ENCODE data around the gene UGT2A3. TPM values are rescaled to one million over a fixed set of nuclear protein-coding genes. Genes with fewer than 3 reads are reported as not detected.

The UGT2A3 gene
- total and polyA plus RNA-seq, 2 of the 4 experiments (the other 2 are of a cell fraction) = not detected

DNA sequence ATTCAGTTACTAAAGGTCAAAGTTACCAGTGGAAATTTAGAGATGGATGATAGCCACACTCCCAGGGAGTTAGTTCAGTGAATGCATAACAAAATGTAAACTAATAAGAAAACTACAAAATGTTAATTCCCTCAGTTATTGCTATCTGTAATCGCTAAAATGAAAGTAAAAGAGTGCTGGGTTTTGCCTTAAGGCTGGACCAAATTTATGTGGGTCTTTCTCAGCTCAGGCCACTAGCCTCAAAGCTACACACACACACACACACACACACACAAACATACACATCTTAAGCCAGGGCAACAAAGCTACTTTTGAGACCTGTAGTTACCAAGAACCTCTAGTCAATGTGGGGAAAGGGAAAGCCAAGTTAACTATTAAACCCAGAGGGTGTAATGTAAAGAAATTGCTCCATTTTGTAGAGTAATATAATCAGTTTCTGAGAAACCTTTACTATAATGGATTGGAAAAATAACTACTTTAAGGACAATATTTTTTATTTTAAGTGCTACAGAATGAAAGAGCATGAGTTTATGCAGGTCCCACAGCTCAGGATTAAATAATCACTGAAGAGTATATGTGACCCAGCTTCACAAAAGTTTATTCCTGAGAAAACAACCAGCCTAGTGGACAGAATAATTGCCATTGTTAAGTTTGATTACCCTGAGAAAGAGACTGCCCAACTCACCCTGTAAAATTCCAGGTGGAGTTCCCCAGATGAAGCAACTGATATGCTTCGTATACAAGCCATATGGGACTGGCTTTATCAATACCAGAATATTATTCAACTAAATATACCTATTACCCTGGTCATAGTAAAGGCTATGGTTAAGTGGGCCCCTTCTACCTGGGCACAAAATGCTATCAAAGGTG lies 8.9 kb upstream of the UGT2A3 start:
- DNase-seq (no peak), ATAC-seq (ENCODE audit: low read depth) (no peak)
- Histone ChIP-seq H2BK20ac (ENCODE audit: low read depth, low read length) (no peak overlapping the region), H3K9me1 (ENCODE audit: insufficient read depth, low read length) (no peaks in the 10 kb centered on the region), H2BK120ac (ENCODE audit: low read depth, low read length) (no peak overlapping the region), H3K4me1 (ENCODE audit: control insufficient read depth, insufficient read depth, low read length) (no peaks in the 10 kb centered on the region), H3K23ac (ENCODE audit: low read depth, low read length) (no peak overlapping the region), H3K27ac (ENCODE audit: insufficient read depth, low read length) (no peak overlapping the region), H3K56ac (ENCODE audit: extremely low read depth, insufficient read depth, low read length) (no peak overlapping the region), H2AK9ac (replicated peaks; ENCODE audit: low read depth, low read length, poor library complexity) (no peak overlapping the region), H3K9ac (ENCODE audit: low read depth, low read length) (no peak overlapping the region), H3K27me3 (ENCODE audit: control insufficient read depth, insufficient read depth, low read length) (no peaks in the 10 kb centered on the region), H2BK5ac (ENCODE audit: low read depth, low read length, poor library complexity, severe bottlenecking) (no peak overlapping the region), H3K79me1 (ENCODE audit: low read depth in 1 of 2, low read length in 2 of 2) (no peaks in the 10 kb centered on the region), H3K4ac (ENCODE audit: low read depth, low read length) (no peak overlapping the region), H3K4me2 (ENCODE audit: low read depth, low read length) (peak overlapping the region; percentile 67; the same call in 1 of the 2 replicates), H2BK15ac (ENCODE audit: low read depth, low read length) (no peak overlapping the region), H3K4me3 (ENCODE audit: insufficient read depth, low read depth, low read length) (no peak overlapping the region), H3K36me3 (ENCODE audit: control insufficient read depth, insufficient read depth, low read length) (no peaks in the 10 kb centered on the region), H2AFZ (replicated peaks; ENCODE audit: low read length, poor library complexity) (no peak overlapping the region), H4K5ac (ENCODE audit: low read depth, low read length) (no peak overlapping the region), H4K20me1 (ENCODE audit: insufficient read depth, low read length) (no peaks in the 10 kb centered on the region), H2AK5ac (ENCODE audit: low read depth, low read length) (no peak overlapping the region), H3K14ac (replicated peaks; ENCODE audit: low read depth, low read length) (no peak overlapping the region), H4K8ac (ENCODE audit: low read depth in 2 of 2, low read length in 2 of 2) (no peak overlapping the region), H3K9me3 (ENCODE audit: control insufficient read depth, insufficient read depth, low read length) (no peaks in the 10 kb centered on the region), H3K18ac (ENCODE audit: low read depth, low read length) (no peak overlapping the region), H4K91ac (ENCODE audit: insufficient read depth, low read depth, low read length) (no peak overlapping the region)
- BruUV-seq (replicated peaks) = no TSS peak
- dilution Hi-C loops (cut with HindIII; ENCODE audit: low sequenced_read_pairs, unreplicated experiment) = no loop called here
- in situ Hi-C loops (cut with MboI; ENCODE audit: low sequenced_read_pairs) = no loop called here
- intact Hi-C loops (cut with micrococcal nuclease) = no loop called here
- no CpG with 5 or more reads among the region's 2 CpGs for WGBS, 2 experiments (ENCODE audit: extremely low coverage in 2 of 2, insufficient read length in 1 of 2)
- ChIA-PET CTCF (no interaction called here), POLR2A (ENCODE audit: unreplicated experiment) (no interaction called here)
- TF ChIP-seq, protein P1, sequence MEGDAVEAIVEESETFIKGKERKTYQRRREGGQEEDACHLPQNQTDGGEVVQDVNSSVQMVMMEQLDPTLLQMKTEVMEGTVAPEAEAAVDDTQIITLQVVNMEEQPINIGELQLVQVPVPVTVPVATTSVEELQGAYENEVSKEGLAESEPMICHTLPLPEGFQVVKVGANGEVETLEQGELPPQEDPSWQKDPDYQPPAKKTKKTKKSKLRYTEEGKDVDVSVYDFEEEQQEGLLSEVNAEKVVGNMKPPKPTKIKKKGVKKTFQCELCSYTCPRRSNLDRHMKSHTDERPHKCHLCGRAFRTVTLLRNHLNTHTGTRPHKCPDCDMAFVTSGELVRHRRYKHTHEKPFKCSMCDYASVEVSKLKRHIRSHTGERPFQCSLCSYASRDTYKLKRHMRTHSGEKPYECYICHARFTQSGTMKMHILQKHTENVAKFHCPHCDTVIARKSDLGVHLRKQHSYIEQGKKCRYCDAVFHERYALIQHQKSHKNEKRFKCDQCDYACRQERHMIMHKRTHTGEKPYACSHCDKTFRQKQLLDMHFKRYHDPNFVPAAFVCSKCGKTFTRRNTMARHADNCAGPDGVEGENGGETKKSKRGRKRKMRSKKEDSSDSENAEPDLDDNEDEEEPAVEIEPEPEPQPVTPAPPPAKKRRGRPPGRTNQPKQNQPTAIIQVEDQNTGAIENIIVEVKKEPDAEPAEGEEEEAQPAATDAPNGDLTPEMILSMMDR (conservative IDR thresholded peaks at IDR 0.05; ENCODE audit: low read depth, low read length) = no peak
- no peak for TF ChIP-seq NFE2L2 (IDR thresholded peaks at IDR 0.05; ENCODE audit: low read depth, low read length)
- TF ChIP-seq, protein P2, sequence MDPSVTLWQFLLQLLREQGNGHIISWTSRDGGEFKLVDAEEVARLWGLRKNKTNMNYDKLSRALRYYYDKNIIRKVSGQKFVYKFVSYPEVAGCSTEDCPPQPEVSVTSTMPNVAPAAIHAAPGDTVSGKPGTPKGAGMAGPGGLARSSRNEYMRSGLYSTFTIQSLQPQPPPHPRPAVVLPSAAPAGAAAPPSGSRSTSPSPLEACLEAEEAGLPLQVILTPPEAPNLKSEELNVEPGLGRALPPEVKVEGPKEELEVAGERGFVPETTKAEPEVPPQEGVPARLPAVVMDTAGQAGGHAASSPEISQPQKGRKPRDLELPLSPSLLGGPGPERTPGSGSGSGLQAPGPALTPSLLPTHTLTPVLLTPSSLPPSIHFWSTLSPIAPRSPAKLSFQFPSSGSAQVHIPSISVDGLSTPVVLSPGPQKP (IDR thresholded peaks at IDR 0.05; ENCODE audit: borderline replicate concordance, low read depth, low read length) = no peak
- no peak for TF ChIP-seq SMC3 (IDR thresholded peaks at IDR 0.05; ENCODE audit: low read depth, low read length)
- TF ChIP-seq RFX5 (IDR thresholded peaks at IDR 0.05; ENCODE audit: low read depth, low read length) = no peak
- no peak for TF ChIP-seq CEBPB (IDR thresholded peaks at IDR 0.05; ENCODE audit: low read depth, low read length)
- TF ChIP-seq FOS (IDR thresholded peaks at IDR 0.05; ENCODE audit: low read depth, low read length) = no peak
